NCI-H2227 (cell line): ENCODE data around the gene ABCA4.

ENCODE experiments used
- DNase-seq: peaks from one replicate; lab custom pipeline; 2025; ENCODE audit not compliant: unreplicated experiment; lab: John Stamatoyannopoulos, UW

ABCA4 gene

DNA sequence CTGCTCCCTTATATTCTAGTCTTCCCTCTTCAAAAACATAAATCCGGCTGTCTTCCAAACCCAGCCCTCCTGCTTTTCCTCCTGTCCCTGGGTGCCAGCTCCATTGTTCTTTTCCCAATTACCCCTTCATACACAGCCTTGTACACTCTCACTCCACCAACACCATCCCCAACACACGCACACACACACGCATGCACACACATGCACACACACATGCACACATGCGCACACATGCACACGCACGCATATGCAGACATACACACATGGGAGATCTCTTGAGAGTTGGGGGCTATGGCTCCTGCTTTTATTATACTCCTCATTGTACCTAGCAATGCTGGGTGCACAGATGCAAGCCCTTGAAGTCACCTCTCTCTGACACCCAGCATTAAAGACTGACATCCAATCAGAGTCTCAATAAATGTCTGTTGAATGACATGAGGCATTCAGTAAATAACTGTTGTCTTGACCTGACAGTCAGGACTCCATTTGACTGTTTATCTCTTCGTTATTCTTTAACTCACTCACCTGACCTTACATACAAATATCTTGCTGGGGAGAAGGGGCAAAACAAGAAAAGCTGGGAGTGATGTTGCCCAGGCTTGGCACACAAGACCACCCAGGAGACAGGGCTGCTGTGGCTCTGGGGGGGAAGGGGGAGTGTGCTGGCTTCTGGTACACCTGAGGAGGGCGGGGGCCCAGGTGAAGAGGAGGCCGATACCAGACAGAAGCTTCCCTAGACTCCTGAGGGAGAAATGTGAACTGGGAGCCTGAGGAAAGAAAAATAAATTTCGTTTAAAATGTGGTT, 16.0 kb downstream of the ABCA4 start:
- no peak for DNase-seq

DNA sequence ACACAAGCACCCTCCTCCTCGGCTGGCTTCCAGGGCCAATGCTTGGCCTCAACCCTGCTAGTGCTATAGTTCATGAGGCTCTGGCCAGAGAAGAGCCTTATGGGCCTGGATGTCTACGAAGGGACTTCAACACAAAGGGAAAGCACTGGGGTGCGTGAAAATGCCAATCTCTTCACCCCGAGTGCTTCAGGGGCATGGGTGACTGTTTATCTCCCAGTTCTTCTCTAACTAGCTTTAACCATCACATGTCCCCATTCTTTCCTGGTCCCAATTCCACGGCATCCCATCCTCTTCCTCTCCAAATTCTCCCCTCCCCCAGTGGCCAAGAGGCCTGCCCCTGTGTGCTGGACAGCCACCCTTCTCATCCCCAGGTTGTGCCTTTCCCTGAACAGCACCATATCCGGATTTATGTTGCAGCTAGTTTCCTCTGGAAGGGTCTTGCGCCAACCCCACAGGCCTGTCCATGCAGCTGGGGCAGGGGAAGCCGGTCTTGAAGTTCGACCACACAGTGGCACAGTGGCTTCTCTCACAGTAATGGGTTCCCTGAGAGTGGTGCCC, 16.7 kb downstream of the ABCA4 start:
- DNase-seq = no peak

DNA sequence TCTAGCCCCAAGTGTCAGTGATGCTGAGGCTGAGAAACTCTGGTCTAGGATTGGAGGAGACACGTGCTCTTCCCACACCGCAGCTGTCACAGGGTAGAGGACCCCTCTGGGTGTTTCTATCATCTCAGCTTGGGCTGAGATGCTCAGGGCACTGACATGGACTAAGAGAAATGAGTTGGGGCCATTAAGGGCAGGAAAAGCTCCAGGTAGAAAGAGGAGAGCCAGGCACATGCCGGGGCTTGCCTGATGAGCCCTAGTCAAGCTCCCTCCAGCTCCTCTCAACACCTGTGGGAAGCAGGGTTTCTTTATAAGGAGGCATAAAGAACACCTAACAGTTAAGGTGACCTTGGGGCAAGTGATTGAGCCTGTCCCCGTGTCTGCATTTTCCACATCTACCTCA, 17.3 kb downstream of the ABCA4 start:
- no peak for DNase-seq

DNA sequence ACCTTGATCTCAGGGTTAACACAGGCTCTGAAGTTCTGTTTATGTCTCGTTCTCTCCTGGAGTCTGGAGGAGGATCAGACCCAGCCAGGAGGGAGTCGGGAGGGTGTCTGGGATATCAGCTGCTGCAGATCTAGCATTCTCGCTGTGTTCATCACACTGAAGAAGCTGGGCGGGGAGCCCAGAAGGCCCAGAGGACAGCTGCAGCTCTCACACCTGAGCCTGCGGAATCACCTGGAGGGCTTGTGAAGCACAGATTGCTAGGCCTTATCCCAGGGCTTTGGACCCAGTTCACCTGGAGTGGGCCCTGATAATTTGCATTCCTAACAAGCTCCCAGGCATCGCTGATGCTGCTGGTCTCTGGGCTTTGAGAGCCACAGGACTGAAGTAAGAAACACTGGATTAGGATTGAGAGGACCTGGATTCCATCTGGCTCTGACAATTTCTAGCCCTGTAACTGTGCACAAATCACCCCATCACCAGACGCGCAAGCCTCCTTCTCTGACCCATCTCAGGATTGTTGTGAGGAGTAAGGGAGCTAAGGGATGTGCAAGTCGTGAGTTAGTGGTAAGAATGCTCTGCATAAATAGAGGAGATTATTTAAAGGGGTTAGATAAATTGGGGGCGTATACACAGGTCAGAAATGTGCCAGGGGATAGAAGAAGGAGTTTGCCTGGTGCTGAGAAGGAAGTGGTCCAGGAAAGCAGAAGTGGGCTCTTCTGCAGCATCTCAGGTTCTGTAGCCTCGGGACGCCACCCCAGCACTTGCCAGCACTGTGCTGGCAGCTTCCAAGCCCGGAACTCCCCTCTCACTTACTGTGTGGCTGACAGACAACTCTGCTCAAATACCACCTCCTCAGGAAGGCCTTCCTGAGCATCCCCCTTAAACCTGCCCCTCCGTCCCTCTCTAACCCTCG, 19.1 kb downstream of the ABCA4 start:
- no peak for DNase-seq

DNA sequence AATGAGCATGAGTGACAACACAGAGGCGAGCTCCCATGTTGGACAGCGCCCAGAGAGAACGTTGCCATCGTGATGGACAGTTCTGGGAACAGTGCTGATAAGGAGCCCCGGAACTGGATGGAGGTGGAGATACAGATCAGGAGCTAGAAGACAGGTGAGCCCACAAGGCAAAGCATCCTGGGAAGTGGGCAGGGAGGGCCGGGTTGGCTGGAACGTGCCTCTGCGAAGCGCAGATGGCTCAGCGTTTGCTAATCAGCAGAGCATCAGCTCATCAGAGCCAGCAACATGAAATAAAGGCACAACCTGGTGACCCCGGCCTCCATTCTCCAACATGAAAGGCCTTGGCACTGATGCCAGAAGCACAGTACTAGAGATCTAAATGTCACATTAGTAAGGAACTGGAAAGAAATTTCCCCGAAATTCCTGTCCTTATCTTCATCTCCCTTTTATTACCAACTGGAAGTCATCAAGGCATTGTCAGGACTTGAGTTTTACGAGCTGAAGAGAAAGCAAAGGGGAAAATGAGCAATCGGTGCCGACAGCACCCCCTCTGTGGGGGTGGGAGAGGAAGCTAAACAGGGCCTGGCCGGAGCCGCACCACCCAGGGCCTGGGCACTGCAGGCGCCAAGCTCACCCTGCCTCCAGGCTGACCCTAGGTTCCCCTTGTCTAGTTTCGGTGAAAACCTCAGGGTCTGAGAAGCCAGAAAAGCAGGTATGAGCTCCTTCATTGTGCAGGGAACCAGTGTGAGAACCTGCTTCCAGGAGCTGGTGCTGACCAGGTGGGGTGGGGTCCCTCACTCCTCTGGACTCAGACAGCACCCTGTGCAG, 19.9 kb downstream of the ABCA4 start:
- no peak for DNase-seq

DNA sequence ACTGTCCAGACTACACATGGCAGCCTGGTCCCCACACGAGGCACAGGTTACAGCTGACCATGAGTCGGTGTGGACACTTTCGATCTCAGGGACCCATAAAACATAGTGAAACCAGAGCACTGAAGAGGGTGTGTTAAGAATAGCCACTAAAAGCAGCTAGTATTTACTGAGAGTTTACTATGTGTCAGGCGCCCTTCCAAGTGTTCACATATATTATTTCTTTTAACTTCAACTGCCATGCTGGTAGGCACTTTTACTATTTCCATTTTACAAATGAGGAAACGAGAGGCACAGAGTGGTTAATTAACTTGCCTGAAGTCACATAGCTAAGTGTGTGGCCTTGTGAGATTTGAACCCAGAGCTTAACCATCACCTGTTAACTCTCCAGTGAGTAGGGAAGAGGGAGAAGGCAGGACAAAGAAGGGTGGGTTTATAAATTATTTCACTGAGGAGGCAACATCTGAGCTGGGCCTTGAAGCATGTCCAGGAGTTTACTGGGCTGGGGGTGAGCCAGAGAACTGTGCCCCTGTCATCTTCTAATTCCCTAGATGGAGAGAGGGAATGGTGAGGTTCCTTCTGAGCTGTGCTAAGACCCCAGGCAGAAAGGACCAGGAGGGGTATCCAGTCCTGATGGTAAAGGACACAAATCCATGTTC, 20.7 kb downstream of the ABCA4 start:
- DNase-seq = no peak

DNA sequence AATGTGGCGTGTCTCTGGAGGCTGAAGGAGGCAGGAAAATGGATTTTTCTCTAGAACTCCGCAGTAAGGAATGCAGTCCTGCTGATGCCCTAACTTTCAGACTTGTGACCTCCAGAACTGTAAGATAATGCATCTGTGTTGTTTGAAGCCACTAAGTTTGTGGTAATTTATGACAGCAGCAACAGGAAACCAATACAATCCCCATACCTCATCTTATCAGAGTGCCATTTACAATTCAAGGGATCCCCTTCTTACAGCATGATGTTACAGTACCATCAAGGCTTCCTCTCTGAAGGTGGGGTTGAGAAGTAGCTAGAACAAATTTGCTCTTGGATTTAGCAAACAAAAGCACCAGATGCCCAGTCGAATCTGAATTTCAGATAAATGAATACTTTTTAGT, 21.6 kb downstream of the ABCA4 start:
- no peak for DNase-seq

DNA sequence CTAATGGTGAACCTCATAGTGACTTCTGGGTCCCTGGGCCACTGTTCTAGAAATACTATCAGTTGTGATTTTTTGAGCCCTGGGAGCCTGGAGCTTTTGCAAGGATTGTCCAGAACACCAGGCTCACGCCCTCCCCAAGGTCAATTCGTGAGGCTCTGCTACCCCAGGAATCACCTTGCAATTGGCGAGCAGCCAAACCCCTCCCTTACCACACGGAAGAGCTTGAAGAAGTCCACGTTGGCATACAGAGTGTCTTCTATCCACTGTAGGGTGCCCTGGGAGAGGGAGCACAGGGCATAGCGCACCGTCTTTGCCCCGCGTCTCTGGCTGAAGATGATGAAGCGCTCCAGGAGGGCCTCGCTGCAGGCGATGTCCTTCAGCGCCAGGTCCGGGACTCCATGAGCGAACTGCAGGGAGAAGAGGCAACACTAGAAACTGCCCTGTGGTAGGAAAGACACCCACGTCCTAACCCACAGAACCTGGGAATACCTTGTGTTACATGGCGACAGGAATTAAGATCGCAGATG, 22.3 kb downstream of the ABCA4 start:
- no peak for DNase-seq

DNA sequence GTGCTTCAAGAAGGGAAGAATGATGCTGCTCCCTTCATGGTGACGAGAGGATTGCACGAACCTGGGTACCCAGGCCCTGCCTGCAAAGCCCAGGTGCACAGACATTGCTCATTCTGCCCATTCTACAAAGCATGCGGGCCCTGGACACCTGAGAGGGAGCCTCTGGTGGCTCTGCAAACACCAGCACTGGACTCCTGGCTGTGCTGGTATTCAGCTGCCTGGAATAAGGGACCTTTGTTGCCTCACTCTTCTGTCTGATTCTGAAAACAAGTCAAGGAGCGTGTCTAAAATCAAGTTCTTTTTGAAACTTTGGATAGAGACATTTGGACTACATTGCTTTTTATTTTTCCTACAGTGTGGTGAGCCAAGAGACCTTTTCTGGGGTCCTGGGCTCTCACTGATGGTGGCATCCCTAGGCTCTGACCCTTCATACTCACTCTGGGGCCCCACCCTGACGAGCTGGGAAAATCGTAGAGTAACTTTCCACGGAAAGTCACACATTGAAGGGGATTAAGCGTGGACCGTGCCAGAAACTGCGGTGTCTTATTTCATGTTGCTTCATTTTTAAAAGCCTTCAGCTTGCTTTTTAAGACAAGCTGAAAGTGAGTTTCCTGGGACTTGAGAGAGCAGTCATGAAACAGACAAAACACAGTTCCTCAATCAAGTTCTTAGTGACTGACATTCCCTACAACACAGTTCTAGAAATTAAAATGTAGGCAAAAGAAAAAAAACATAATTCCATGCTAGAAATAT, 24.0 kb downstream of the ABCA4 start:
- DNase-seq = no peak

DNA sequence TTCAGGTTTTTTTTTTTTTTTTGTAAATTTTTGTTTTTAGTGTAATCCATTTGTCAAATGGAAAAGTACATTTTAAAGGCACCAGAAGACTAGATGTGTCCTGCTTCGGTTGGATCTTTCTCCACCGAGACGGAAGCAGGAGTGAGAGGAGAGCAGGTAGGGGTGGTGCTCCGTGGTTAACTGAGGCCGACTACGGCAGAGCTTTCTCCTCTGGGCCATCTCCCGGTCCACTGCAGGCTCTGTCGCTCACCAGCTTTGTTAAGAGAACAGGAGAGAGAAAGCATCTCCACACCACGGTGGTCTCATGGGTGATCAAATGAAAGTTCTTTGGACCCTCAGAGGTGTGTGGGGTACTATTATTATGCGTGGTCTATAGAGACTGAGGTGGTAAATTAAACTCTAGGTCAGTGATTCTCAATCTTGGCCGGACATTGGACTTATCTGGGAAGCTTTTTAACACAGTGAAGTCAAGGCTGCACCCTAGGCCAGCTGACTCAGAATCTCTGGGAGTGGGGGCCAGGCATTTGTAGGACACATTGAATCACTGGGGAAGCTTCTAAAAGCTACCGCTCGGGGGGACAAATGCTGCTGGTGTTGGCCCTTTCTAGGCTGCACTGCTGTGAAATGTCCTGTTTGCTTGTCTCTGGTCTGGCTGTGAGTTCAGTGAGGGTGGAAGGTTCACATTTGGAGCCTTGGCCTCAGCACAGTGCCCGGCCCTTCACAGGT, 25.0 kb downstream of the ABCA4 start:
- DNase-seq = no peak

DNA sequence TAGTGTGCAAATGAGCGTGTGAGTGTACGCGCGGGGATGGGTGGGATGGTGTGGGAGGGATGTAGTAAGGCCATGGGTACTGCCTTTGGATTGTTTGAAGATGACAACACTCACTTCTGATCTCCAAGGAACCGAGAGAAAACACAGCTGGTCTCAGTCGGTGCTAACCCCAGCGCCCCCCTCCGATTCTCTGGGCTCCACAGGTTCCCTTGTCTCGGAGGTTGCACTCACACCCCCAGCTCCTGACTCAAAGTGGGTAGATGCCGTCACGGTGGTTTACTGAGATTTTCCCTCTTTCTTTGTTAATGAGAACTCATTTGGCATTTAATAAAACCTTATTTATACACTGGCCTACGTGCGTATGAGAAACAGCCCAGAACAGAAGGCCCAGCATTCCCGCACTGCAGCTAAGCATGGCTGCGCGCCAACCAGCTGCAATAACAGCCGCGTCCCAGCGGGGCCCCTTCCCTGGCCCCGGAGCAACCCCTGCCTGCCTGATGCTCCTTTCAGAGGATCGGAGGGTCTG, 25.8 kb downstream of the ABCA4 start:
- no peak for DNase-seq

DNA sequence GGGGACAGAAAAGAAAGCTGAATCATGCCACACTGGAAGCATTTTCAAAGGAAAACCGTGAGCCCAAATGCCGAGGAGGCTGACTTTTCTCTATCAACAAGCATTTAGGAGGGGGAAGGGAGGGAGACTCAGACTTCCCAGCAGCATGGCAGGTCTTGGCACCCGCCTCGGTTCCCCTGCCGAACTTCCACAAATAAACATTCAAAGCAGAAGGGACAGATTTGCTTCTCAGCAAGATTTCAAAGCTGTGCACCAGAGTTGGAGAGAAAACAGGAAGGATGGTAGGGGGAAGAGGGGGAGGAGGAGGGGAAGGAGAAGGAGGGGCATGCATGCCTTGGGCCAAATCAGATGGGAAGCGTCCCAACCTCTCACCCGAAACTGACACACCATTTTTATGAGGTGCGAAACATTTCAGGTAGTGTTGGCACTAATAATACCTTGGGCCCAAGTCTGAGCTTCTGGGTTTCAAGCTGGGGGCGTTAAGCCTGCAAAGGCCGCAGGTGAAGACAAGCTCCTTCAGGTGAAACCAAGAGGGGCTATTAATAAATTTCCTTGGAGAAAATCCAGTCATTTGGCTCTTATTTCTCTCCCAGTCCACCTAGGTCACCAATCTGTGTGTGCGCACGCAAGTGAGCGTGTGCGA, 26.4 kb downstream of the ABCA4 start:
- no peak for DNase-seq

DNA sequence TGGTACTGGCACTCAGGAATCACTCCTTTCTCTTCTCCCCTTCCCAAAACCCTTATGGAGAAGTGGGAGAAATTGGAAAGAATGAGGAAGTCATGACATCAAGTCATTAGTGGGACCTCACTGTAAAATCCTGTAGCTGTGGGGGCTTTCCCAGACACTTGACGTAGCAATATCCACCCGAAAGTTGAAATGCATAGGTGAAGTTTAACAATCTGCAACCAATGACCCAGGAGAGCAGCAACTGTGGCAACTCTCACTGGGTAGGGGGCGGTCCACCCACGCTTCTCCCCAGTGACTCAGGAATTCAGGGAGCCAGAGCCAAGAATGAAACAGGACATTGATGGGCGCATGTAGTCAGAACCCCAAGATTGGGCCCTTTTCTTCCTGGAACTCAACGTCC, 27.0 kb downstream of the ABCA4 start:
- no peak for DNase-seq

DNA sequence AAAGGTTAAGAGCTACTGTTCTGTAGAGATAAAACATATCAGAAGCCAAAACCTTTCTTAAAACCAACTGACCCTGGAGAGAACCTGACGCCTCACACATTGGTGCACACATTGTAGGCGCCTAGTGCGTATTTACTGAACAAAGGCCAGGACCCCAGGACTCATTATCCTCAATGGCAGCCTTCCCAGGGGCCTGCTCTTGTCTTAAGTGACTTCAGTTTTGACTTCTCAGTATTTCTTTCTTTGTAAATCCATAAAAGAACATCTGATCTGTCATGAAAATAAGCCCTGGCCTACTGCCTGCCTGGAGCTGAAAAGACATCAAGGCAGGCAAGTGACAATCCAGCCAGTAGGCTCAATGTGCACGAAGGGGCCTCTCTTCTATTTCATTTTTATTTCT, 27.6 kb downstream of the ABCA4 start:
- DNase-seq = no peak

DNA sequence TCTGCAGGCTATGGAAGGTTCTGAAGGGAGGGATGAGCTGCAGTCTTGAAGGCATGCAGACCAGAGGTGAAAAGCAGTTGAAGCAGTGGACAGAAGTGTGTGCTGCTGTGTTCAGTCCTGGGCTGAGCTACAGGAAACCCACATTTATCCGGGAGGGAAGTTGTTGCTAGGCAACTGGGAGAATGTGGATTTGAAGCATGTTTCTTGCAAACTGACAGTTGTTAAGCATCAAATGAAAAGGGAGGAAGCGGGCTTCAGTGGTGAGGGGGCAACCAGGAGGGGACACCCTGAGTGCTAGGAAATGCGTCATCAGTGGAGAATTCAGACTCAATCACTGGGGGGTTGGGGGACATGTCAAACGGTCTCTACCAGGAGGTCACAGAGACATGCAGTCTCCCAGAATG, 28.7 kb downstream of the ABCA4 start:
- peak; percentile 27 for DNase-seq

DNA sequence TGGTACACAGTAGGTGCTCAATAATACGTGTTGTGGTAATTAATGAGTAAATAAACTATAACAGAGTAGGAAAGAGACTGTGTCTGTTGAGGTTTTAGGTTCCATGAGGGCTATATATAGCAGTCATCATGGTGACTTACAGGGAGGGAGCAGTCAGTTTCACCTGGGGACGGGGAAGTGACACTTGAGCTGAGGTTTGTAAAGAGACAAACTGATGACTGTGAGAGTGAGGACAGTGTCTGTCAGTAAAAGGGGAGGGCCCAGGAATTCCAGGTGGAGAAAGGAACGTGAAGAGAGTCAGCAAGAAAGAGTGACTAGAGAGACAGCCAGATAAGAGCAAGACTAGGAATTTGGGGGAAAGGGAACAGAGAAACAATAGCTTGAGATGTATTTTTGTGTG, 30.2 kb downstream of the ABCA4 start:
- DNase-seq = no peak

DNA sequence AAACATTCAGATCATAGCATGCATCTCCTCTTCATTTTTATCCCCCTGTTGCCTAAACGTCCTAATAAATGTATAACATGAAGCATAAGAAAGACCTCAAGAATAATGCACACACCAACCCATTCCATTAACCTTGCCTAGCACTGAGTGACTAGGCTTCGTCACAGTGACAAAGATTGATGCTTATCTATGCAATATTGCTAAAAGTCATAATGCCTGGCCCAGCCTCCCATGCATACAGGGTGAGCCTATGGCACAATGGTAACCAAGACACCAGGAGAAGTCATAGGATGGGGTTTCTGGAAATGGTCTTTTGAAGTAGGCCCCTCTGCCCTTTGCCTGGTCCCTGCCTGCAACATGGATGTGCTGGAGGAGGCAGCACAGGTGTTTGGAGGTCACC, 33.8 kb downstream of the ABCA4 start:
- DNase-seq = no peak

DNA sequence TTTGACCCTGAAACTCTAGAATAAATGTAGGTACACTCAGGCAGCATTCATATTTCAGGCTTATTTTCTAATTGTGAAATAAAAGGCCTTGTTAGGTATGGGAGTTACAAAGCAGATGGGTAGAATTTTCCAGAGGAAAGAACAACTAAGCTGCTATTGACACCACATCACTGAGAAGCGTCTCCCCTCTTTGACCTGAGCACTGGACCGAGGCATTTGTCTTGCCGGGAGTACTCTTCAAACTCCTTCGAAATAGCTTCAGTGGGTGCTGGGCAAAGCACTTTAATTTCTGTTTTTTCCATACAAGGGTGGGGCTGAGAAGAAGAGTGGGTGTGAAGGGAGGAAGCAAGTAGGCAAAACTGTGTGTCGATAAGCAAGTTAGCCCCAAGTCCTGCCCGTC, 36.4 kb downstream of the ABCA4 start:
- DNase-seq = no peak
